T1000 (cell line): ENCODE measurements around the gene TNIK.
A peak's percentile ranks its signal among the peaks of the same experiment; 100 is the strongest.

Experiments used
- DNase-seq: peaks from one replicate; lab custom pipeline; 2025; ENCODE audit warnings: mixed read lengths; lab: John Stamatoyannopoulos, UW

TNIK gene

GRCh38 chr3:171459942-171460724 is at the start of gene TNIK:
TSS of gene TNIK (minus strand) at chr3:171460405. CDS start at chr3:171460063, 342 bp downstream.
- peak; percentile 60 for DNase-seq

GRCh38 chr3:171508676-171509075 is 48.5 kb upstream of the TNIK start:
- DNase-seq: no peak

- no peak for DNase-seq
Measured at GRCh38 chr3:171508206-171508605, 48.0 kb upstream of the TNIK start.

- no peak for DNase-seq
Measured at GRCh38 chr3:171506743-171507319, 46.6 kb upstream of the TNIK start.

- DNase-seq: no peak
Measured at GRCh38 chr3:171505822-171506333, 45.7 kb upstream of the TNIK start.

GRCh38 chr3:171504376-171504775 is 44.2 kb upstream of the TNIK start:
- DNase-seq: no peak

- DNase-seq: no peak
Measured at GRCh38 chr3:171503817-171504216, 43.6 kb upstream of the TNIK start.

- no peak for DNase-seq
Measured at GRCh38 chr3:171498921-171499320, 38.7 kb upstream of the TNIK start.

GRCh38 chr3:171497468-171497867 is 37.3 kb upstream of the TNIK start:
- DNase-seq: no peak

- DNase-seq: no peak
Measured at GRCh38 chr3:171495413-171495812, 35.2 kb upstream of the TNIK start.

GRCh38 chr3:171494457-171495109 is 34.4 kb upstream of the TNIK start:
- no peak for DNase-seq

- no peak for DNase-seq
Measured at GRCh38 chr3:171491361-171491760, 31.2 kb upstream of the TNIK start.

GRCh38 chr3:171490901-171491300 is 30.7 kb upstream of the TNIK start:
- no peak for DNase-seq

GRCh38 chr3:171489348-171489747 is 29.1 kb upstream of the TNIK start:
- DNase-seq: no peak

GRCh38 chr3:171488479-171488878 is 28.3 kb upstream of the TNIK start:
- no peak for DNase-seq

GRCh38 chr3:171487382-171487781 is 27.2 kb upstream of the TNIK start:
- DNase-seq: no peak

- DNase-seq: no peak
Measured at GRCh38 chr3:171485338-171485737, 25.1 kb upstream of the TNIK start.

GRCh38 chr3:171481011-171481410 is 20.8 kb upstream of the TNIK start:
- DNase-seq: no peak

- no peak for DNase-seq
Measured at GRCh38 chr3:171480526-171480925, 20.3 kb upstream of the TNIK start.

- DNase-seq: no peak
Measured at GRCh38 chr3:171476532-171477102, 16.4 kb upstream of the TNIK start.

- DNase-seq: no peak
Measured at GRCh38 chr3:171472552-171472951, 12.3 kb upstream of the TNIK start.

- no peak for DNase-seq
Measured at GRCh38 chr3:171470714-171471227, 10.6 kb upstream of the TNIK start.
